HG02938 (cell line): Measurements from ENCODE around the gene CCNT1.
A peak's percentile ranks its signal among the peaks of the same experiment; 100 is the strongest.
"Not testable (repeated sequence)": the region's sequence is repeated elsewhere in the genome, so short reads cannot be mapped to it uniquely, and the experiment has no call there.

Experiments used
- ATAC-seq: cut with Tn5 transposase; IDR thresholded peaks from one replicate; pipeline ENCODE4 v1.9.1; 2021; ENCODE audit warnings: mild to moderate bottlenecking, moderate library complexity; ENCODE audit not compliant: unreplicated experiment

Gene CCNT1

GRCh38 chr12:48716493-48717251 lies at the start of gene CCNT1:
Gene CCNT1, minus strand, starts transcription at chr12:48716707. Its CDS starts 32 bp downstream, at chr12:48716675.
- peak; percentile 95 for ATAC-seq

GRCh38 chr12:48765753-48766162 lies 49.3 kb upstream of the CCNT1 start:
- ATAC-seq, result no peak

GRCh38 chr12:48764521-48764920 lies 48.0 kb upstream of the CCNT1 start:
- no peak for ATAC-seq

DNA sequence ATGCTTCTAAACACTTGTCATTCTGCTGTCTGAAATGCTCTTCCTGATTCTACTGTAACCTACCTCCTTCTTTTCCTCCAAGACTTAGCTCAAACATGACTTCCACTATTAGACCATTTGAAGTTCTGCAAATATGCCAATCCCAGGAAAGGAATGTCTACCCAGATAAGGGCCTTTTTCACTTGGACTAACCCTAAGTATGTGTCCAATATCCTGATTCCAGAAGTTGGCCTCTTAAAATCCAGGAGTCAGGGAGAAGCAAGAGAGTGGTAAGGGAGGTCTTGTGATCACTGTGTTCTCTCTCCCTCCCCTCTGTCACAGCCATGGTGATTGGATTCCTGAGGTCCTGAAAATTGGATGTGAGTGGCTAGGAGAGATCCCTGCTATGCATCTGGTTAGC lies 42.2 kb upstream of the CCNT1 start:
- ATAC-seq, result no peak

GRCh38 chr12:48758186-48758585 lies 41.7 kb upstream of the CCNT1 start:
- ATAC-seq, result no peak

DNA sequence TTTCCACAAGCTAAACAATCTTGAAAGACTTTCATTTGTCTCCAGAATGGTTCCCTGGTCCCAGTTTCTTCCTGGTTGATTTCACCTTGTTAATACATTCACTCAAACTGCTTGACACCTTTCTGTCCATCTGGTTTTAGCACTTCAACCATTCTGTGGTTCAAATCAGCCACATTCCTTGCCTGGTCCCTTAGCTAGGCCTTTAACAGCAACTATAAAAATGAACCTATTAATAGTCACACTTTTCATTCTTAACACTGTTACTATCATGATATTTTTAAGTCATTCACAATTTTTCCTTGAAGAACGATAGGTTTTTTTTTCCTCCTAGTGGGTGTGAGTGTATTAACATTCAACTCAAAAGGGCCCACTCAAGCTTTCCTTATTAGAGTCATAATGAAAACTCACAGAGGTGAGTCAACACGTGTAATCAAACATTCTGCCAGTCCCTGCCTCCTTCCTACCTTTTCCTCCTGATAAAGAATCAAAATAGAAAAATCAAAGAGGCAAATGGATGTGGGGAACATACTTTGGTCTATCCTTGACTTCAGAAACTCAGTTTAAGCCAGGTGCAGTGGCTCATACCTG lies 34.4 kb upstream of the CCNT1 start:
- ATAC-seq, result no peak

- ATAC-seq, result no peak
Observed at GRCh38 chr12:48750215-48750614, 33.7 kb upstream of the CCNT1 start.

- no peak for ATAC-seq
Observed at GRCh38 chr12:48744251-48745008, 27.9 kb upstream of the CCNT1 start.

GRCh38 chr12:48739618-48740269 lies 23.2 kb upstream of the CCNT1 start:
- no peak for ATAC-seq

GRCh38 chr12:48736456-48736855 lies 19.9 kb upstream of the CCNT1 start:
- no peak for ATAC-seq

- ATAC-seq, result no peak
Observed at GRCh38 chr12:48728807-48729206, 12.3 kb upstream of the CCNT1 start.

DNA sequence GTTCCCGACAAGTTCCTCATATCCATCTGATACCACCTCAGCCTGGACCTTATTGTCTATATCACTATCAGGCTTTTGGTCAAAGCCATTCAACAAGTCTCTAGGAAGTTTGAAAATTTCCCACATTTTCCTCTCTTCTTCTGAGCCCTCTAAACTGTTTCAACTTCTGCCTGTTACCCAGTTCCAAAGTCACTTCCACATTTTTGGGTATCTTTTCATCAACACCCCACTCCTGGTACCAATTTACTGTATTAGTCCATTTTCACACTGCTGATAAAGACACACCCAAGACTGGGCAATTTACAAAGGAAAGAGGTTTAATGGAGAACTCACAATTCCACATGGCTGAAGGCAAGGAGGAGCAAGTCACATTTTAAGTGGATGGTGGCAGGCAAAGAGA lies 4.2 kb upstream of the CCNT1 start:
- not testable (repeated sequence) for ATAC-seq

- ATAC-seq, result not testable (repeated sequence)
Observed at GRCh38 chr12:48720171-48720570, 3.7 kb upstream of the CCNT1 start.

GRCh38 chr12:48719002-48719401 lies 2.5 kb upstream of the CCNT1 start:
- not testable (repeated sequence) for ATAC-seq

- peak; percentile 11 for ATAC-seq
Observed at GRCh38 chr12:48717252-48717695, 767 bp upstream of the CCNT1 start.

- ATAC-seq, result no peak
Observed at GRCh38 chr12:48716168-48716492, 377 bp downstream of the CCNT1 start.

DNA sequence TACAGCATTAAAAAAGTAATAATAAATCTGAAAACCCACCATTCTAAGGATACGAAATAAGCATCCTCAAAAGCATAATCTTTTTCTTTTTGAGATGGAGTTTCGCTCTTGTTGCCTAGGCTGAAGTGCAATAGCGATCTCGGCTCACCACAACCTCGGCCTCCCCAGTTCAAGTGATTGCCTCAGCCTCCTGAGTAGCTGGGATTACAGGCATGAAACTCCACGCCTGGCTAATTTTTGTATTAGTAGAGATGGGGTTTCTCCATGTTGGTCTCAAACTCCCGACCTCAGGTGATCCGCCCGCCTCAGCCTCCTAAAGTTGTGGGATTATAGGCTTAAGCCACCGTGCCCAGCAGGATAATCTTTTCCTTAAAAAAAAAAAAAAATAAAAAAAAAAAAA lies 4.3 kb downstream of the CCNT1 start:
- ATAC-seq, result no peak

DNA sequence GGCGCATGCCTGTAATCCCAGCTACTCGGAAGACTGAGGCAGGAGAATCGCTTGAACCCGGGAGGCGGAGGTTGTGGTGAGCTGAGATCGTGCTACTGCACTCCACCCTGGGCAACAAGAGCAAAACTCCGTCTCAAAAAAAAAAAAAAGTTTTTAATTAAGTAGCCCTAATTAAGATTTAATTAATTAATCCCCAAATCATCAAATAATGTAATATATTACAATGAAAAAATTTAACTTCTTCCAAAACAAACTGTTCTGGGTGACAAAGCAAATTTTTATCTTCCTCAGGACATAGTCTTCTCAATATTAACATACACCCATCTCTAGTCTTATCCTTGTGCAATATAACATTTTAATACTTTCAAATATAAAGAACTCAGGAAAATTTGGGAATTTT lies 17.7 kb downstream of the CCNT1 start:
- ATAC-seq, result not testable (repeated sequence)

DNA sequence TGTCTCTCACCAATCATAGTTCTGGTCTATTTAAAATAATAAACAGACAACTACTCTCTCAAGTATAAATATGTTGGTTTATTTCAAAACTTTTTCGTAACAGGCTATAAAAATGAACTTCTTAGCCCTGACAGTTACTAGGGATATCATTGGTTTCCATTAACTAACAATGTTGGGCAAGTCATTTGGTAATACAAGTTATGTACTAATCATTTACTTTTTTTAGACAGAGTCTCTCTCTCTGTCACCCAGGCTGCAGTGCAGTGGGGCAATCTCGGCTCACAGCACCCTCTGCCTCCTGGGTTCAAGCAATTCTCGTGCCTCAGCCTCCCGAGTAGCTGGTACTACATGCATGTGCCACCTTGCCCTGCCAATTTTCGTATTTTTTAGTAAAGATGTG lies 19.9 kb downstream of the CCNT1 start:
- ATAC-seq, result no peak

GRCh38 chr12:48695859-48696258 lies 20.6 kb downstream of the CCNT1 start:
- ATAC-seq, result no peak

DNA sequence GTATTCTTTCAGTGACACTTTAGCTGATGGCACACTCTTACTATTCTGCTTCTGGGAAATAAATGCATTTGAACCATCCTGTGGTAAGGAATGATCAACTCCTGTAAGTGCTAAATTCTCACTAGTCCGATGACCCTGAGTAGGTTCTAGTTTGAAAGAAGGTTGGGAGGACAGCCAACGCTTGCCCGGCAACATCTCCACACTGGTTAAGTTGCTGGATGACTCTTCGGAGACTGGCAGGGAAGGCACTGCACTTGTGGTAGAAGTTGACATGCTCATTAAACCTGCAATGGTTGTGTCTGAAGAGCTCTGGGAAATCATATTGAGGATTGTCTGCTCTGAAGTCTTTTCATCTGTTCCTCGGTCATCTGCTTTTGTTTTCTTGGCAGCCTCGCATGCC lies 22.5 kb downstream of the CCNT1 start:
- no peak for ATAC-seq
